GM10266 (cell line): Measurements from ENCODE around the gene PIK3C2G.

Source experiments
- DNase-seq: peaks from one replicate; pipeline ENCODE4 v3.0.0; 2012; ENCODE audit errors: extremely low spot score
- TF ChIP-seq, protein P1 (sequence below): IDR thresholded peaks from 2 replicates; pipeline ENCODE4 v1.5.1; 2012; ENCODE audit warnings: mild to moderate bottlenecking, low read depth; ENCODE audit not compliant: control insufficient read depth, insufficient read depth; ENCODE audit errors: missing control alignments

Gene PIK3C2G

DNA sequence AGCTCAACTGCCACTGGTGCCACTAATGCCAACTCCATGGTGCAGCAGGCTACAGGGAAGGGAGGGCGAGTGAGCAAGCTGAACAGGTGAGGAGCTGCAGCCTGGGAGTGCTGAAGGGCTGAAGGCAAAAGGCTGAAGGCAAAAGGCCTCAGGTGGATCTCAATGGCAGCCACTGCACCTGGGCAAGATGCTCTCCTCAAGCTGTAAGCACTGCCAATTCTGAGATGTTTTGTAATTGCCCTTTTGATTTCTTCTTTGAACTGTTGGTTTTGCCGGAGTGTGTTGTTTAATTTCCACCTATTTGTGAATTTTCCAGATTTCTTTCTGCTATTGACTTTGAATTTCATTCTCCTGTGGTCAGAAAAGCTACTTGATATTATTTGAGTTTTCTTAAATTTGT lies 97.6 kb downstream of the PIK3C2G start:
- DNase-seq = no peak
- TF ChIP-seq, protein P1, sequence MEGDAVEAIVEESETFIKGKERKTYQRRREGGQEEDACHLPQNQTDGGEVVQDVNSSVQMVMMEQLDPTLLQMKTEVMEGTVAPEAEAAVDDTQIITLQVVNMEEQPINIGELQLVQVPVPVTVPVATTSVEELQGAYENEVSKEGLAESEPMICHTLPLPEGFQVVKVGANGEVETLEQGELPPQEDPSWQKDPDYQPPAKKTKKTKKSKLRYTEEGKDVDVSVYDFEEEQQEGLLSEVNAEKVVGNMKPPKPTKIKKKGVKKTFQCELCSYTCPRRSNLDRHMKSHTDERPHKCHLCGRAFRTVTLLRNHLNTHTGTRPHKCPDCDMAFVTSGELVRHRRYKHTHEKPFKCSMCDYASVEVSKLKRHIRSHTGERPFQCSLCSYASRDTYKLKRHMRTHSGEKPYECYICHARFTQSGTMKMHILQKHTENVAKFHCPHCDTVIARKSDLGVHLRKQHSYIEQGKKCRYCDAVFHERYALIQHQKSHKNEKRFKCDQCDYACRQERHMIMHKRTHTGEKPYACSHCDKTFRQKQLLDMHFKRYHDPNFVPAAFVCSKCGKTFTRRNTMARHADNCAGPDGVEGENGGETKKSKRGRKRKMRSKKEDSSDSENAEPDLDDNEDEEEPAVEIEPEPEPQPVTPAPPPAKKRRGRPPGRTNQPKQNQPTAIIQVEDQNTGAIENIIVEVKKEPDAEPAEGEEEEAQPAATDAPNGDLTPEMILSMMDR = no peak

DNA sequence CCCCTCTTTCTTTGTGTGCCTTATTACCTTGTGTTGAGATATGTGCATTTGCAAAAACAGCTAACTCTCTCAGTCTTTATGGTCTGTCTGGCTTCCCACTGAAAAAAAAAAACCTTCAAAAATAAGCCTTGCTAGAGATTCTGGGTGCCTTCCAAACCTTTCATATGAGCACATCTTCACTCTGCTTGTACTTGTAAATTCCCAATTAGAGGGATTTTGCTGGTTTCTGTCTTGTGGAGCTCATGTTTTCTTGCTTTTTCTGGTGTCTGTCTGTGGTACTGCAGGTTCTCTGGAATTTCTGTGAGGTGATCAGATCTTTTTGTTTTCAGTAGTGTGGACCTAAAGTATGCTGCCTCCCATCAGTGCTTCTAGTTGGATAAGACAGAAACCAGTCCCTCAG lies 100.1 kb downstream of the PIK3C2G start:
- no peak for DNase-seq
- TF ChIP-seq, protein P1 = no peak

DNA sequence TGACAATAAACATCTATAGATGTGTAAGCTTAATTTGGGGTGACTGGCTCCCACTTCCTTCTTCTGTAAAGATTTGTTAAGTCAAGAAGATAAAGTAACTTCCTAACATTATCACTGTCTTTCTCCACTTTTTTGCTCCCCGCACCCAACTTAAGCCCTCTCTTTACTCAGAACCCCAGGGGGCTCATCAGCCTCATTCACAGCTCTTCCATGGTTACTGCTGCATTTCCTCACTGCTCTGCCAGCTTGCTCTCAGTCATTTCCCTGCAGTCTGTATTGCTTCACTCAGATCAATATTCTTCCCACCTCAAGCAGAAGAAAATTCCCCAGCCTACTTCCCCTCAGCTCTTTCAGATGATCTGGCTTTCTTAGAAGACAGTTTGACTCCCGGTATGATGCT lies 102.0 kb downstream of the PIK3C2G start:
- TF ChIP-seq, protein P1 = no peak

DNA sequence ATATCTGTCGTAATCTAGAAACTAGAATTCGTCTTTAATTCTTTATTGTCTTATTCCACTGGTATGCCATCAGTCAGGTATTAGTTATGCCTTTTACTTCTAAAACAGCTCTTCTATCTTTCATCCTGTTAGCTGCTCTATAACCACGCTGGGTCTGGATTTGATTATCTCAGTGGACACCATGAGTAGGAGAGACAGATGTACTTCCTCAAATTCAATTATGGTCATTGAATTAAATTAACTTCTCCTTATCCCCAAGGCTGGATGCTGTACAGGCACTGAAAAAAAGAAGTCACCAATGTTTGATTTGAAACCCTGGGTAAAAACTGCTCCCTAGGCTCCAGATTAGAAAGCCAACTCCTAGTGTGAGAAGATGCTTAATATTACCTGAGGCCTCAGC lies 107.3 kb downstream of the PIK3C2G start:
- TF ChIP-seq, protein P1 = no peak
- DNase-seq = no peak

More for the DNA sequence above, 102.0 kb downstream of the PIK3C2G start:
- DNase-seq = no peak

DNA sequence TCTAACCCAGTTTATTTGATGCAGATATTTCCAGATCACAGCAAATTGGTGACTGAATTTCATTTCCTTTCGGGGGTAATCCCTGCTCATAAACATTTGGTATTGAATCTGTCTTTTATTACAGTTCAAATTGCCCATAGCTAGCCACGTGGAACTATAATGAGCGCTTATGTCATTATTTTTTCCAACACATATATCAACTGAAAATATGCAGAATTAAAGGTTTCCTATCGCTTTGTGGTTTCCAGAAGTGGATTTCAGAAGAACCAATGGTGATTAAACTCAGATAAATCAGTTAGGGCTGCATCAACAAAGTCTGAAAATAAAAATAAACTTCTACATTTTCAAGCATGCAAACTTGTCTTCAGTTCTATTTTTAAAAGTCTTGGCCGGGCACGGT lies 111.9 kb downstream of the PIK3C2G start:
- DNase-seq = no peak

DNA sequence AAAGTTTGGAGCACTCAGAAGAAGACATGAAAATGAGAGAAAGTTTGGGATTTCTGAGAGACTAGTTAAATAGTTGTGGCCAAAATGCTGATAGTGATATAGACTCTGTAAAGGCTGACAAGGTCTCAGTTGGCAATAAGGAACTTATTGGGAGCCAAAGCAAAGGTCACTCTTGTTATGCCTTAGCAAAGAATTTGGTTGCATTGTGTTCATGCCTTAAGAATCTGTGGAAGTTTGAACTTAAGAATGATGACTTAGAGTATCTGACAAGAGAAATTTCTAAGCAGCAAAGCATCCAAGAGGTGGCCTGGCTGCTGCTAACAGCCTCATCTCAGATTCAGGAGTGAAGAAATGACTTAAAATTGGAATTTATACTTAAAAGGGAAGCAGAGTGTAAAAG lies 113.8 kb downstream of the PIK3C2G start:
- no peak for DNase-seq
- TF ChIP-seq, protein P1 = no peak

More for the DNA sequence above, 111.9 kb downstream of the PIK3C2G start:
- TF ChIP-seq, protein P1 = no peak

DNA sequence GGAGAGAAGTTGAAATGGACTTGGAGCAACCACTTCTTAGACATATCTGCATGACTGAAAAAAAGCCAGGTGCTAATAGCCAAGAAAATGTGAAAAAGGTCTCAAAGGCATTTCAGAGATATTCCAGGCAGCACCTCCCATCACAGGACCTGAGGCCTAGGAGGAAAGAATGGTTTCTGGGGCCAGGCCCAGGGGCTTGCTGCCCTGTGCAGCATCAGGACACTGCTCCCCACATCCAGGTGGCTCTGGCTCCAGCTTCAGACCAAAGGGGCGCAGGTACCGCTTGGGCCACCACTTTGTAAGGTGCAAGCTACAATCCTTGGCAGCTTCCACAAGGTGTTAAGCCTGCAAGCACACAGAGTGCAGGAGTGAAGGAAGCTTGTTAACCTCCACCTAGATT lies 114.3 kb downstream of the PIK3C2G start:
- TF ChIP-seq, protein P1 = no peak
- no peak for DNase-seq
